Mesothelial cell of epicardium (in vitro differentiated cells): ENCODE data around the gene DNAJB8. TPM values are rescaled to one million over a fixed set of nuclear protein-coding genes. Genes with fewer than 3 reads are reported as not detected.

ENCODE experiments used
- DNase-seq, 2 experiments: peaks; one replicate each; pipeline ENCODE4 v3.0.0; 2021; ENCODE audit warnings: low spot score in 2 of 2; ENCODE audit not compliant: unreplicated experiment in 2 of 2
- H3K27ac Mint-ChIP-seq: 2 replicates; pipeline ENCODE4 v1.8.0; 2021; ENCODE audit warnings: mixed read lengths
- H3K27me3 Mint-ChIP-seq: 2 replicates; pipeline ENCODE4 v1.8.0; 2021; ENCODE audit warnings: low read depth, mixed read lengths
- H3K36me3 Mint-ChIP-seq: 2 replicates; pipeline ENCODE4 v1.8.0; 2021; ENCODE audit warnings: mixed read lengths
- H3K4me1 Mint-ChIP-seq: 2 replicates; pipeline ENCODE4 v1.8.0; 2021; ENCODE audit warnings: mixed read lengths
- H3K4me3 Mint-ChIP-seq: 2 replicates; pipeline ENCODE4 v1.8.0; 2021; ENCODE audit warnings: mild to moderate bottlenecking, moderate library complexity, mixed read lengths
- H3K9me3 Mint-ChIP-seq: 2 replicates; pipeline ENCODE4 v1.8.0; 2021; ENCODE audit warnings: mixed read lengths
- CTCF ChIP-seq: fragments of 200-600 bp; sonication (generic); IDR thresholded peaks from one replicate; pipeline ENCODE4 v1.5.0; 2021; ENCODE audit warnings: antibody characterized with exemption; ENCODE audit not compliant: unreplicated experiment
- total RNA-seq: library from RNA; stranded (reverse); gene quantifications from 3 replicates; pipeline ENCODE4 v1.2.1, GENCODE V29; 2021

Gene DNAJB8
- total RNA-seq, 1 donor from 2014 or later: not detected

DNA sequence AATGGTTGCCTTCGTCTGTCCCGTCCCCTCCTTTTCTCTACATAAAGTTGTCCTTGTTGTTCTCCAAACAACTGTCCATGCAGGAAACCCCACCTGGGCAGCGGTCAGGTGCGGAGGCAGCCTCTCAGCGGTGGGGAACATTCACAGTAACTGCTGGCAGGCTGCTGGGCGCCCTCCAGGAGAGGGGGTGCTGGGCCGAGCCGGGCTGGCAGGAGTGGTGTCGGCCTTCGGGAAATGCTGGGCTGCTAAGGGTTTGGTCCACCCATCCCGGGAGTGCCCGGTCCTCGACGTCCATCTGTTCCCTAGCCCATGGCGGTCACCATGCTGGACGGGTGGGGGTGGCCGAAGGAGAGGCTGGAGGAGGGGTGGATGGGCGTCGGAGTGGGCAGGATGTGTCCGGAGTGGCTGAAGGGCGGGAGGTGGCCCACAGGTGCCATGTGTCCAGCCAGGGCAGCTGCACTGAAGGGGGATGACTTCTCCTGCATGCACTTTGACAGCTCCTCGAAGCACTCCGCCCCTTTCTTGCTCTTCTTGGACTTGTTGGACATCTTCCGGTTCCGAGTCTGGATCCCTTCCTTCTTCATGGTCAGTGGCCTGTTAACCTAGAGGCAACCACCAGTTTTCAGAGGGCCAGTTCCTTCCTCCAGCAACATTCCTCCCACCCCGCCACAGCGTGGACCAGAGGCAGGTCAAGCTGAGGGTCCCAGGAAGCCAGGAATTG, 14.2 kb upstream of the DNAJB8 start:
- no peak for TF ChIP-seq CTCF
- Mint-ChIP-seq H3K9me3 (no peaks in the 10 kb centered on the region), H3K27me3 (no peaks in the 10 kb centered on the region), H3K4me1 (peaks cover 37% of the 10 kb centered on the region), H3K27ac (no peak overlapping the region), H3K36me3 (peaks cover 25% of the 10 kb centered on the region), H3K4me3 (no peak overlapping the region)
- DNase-seq: no peak

GRCh38 chr3:128480278-128480677, 13.6 kb upstream of the DNAJB8 start:
- DNase-seq: no peak
- Mint-ChIP-seq H3K36me3 (peaks cover 22% of the 10 kb centered on the region), H3K27ac (peak overlapping the region; percentile 34), H3K27me3 (no peaks in the 10 kb centered on the region), H3K4me3 (no peak overlapping the region), H3K9me3 (no peaks in the 10 kb centered on the region), H3K4me1 (peaks cover 31% of the 10 kb centered on the region)
- no peak for TF ChIP-seq CTCF

GRCh38 chr3:128479558-128480086, 12.9 kb upstream of the DNAJB8 start:
- Mint-ChIP-seq H3K36me3 (peaks cover 18% of the 10 kb centered on the region), H3K27ac (no peak overlapping the region), H3K4me3 (no peak overlapping the region), H3K9me3 (no peaks in the 10 kb centered on the region), H3K27me3 (no peaks in the 10 kb centered on the region), H3K4me1 (peaks cover 24% of the 10 kb centered on the region)
- TF ChIP-seq CTCF: no peak
- no peak for DNase-seq

DNA sequence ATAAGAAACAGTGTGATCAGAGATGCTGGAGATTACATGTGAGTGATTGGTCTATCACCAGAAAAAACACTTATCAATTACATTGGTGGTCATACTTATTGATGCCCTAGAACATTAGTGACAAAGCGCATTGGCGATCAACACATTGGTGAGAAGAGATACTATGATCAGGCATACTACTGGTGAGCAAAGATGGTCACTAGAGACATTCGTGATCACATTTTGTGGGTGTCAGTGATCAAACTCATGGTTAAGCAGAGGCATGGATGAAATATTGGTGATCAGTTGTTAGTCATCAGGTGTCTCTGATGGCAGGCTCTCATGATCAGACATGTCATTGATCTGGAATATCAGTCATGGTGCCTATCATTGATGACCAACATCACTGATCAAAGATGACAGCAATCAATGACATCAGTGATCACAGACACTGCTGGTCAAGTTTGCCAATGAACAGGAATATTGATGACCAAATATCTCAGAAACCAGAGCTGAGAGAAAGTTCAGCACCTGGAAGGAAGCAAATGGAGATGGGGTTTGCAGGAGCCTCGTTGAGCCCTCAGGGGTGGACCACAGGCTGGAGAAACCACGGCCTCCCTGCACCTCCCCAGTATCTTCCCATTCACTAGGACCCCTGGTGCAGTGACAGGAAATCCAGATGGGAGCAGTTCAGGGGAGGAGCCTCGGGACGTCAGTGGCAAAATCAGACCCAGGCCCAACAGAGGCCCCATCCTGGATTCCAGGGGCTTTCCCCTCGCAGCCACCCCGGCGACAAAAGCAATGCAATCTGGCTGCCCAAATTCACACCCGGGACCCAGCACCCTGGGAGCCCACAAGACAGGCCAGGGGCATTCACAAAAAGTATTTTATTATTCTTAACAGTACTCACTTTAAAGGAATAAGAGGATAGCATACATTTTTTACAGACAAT, 12.2 kb upstream of the DNAJB8 start:
- TF ChIP-seq CTCF: no peak
- peaks cover 17% of the 10 kb centered on the region for H3K4me1 Mint-ChIP-seq
- DNase-seq: no peak
- no peak overlapping the region for H3K4me3 Mint-ChIP-seq
- no peaks in the 10 kb centered on the region for H3K27me3 Mint-ChIP-seq
- H3K9me3 Mint-ChIP-seq: no peaks in the 10 kb centered on the region
- H3K36me3 Mint-ChIP-seq: peaks cover 18% of the 10 kb centered on the region
- no peak overlapping the region for H3K27ac Mint-ChIP-seq

DNA sequence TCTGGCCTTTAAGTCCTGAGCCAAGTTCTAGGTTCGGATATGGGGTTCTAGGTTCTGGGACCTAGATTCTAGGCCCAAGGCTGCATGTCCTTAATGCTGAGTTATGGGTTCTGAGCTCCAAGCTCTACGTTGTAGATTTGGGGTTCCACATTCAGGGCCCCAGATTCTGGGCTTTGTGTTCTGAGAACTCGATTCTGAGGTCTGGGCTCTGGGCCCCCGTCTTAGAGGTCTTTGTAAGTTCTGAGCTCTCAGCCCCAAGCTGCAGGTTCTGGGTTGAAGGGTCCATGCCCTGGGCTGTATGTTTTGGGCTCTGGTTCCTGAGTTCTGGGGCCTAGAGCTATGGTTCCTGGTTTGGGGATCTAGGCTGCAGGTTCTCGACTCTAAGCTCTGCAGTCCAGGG, 10.0 kb upstream of the DNAJB8 start:
- TF ChIP-seq CTCF: no peak
- Mint-ChIP-seq H3K4me3 (no peak overlapping the region), H3K27me3 (peaks cover 2% of the 10 kb centered on the region)

More for the DNA sequence above, 10.0 kb upstream of the DNAJB8 start:
- peaks cover 18% of the 10 kb centered on the region for H3K36me3 Mint-ChIP-seq
- H3K27ac Mint-ChIP-seq: no peak overlapping the region
- peaks cover 1% of the 10 kb centered on the region for H3K4me1 Mint-ChIP-seq
- DNase-seq: no peak
- peaks cover 2% of the 10 kb centered on the region for H3K9me3 Mint-ChIP-seq
